ENCODE results near the gene DENND1A. TPM values are rescaled to one million over a fixed set of nuclear protein-coding genes. Genes with fewer than 3 reads are reported as not detected.
A peak's percentile ranks its signal among the peaks of the same experiment; 100 is the strongest.
"Not testable (repeated sequence)": the region's sequence is repeated elsewhere in the genome, so short reads cannot be mapped to it uniquely, and the experiment has no call there.

The DENND1A gene
- total and polyA plus RNA-seq, 2 donors from 2014 or later, result 16.3 to 19.6 TPM

DNA sequence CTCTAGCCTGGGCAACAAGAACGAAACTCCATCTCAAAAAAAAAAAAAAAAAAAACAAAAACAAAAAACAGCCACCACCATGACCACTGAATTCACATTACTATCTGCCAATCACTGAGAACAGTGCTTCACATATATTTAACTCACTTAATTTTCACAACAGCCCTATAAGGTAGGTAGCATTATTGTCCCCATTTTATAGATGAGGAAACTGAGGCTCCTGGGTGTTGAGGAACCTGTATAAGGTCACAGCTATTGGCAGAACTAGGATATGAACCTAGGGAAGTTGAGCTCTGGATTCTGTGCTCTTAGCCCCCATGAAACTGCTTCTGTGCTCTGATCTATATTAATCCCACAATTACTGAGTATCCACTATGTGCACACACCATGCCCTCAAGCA, 290.2 kb downstream of the DENND1A start:
- FAIRE-seq (no peak), DNase-seq (no peak)
- H3K4me3 ChIP-seq (ENCODE audit: low read length in 3 of 3), result no peak overlapping the region
- no peak for TF ChIP-seq CTCF (IDR thresholded peaks at IDR 0.05; ENCODE audit: borderline replicate concordance, extremely low read depth, insufficient read depth)
- H3K9me3 ChIP-seq (ENCODE audit: control insufficient read depth in 2 of 3, insufficient read depth in 1 of 3, low read length in 3 of 3), result no peaks in the 10 kb centered on the region
- H3K36me3 ChIP-seq (ENCODE audit: control insufficient read depth in 2 of 3, insufficient read depth in 3 of 3, low read length in 3 of 3), result no peaks in the 10 kb centered on the region
- intact Hi-C loops (cut with DNase I), result no loop called here
- H3K4me1 ChIP-seq (ENCODE audit: control insufficient read depth in 2 of 3, insufficient read depth in 2 of 3, low read depth in 1 of 3, low read length in 3 of 3), result peaks cover 0 to 7% (median 6%) of the 10 kb centered on the region in 3 donors
- no peak overlapping the region for H3K9ac ChIP-seq (ENCODE audit: low read length in 3 of 3)
- no peaks in the 10 kb centered on the region for H3K27me3 ChIP-seq (ENCODE audit: control insufficient read depth, insufficient read depth, low read length)
- H3K27ac ChIP-seq (ENCODE audit: low read depth in 2 of 2, low read length in 2 of 2), result no peak overlapping the region

DNA sequence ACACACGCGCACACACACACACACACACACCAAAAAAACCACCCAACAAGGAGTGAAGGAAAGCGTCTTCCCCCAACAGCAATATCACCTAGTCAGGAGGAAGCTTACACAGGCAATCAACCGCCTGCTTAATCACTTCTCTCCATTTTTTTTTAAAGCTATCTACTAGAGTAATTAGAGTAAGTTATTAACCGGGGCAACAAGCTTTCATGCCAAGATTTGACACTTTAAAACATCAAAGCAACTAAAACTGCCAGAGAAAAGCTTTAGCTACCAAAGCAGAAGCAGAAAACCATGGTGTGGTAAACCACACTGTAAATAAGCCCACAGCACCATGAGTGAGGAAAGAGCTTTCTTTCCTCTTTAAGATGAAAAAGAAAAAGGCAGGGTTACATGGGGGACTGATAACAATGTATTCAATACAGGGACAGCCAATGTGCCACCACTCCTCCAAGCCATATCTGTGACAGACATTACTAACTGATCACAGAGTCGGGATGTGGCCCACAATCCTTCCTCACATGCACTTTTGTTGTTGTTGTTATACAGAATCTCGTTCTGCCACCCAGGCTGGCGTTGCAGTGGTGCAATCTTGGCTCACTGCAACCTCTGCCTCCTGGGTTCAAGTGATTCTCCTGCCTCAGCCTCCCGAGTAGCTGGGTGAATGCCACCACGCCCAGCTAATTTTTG, 291.8 kb downstream of the DENND1A start:
- Histone ChIP-seq H3K27ac (ENCODE audit: low read depth in 2 of 2, low read length in 2 of 2) (no peak overlapping the region), H3K9me3 (ENCODE audit: control insufficient read depth in 2 of 3, insufficient read depth in 1 of 3, low read length in 3 of 3) (no peaks in the 10 kb centered on the region), H3K27me3 (ENCODE audit: control insufficient read depth, insufficient read depth, low read length) (no peaks in the 10 kb centered on the region), H3K4me1 (ENCODE audit: control insufficient read depth in 2 of 3, insufficient read depth in 2 of 3, low read depth in 1 of 3, low read length in 3 of 3) (peaks cover 0 to 7% (median 6%) of the 10 kb centered on the region in 3 donors), H3K9ac (ENCODE audit: low read length in 3 of 3) (peak overlapping the region in 1 of 3 donors; percentile 63), H3K4me3 (ENCODE audit: low read length in 3 of 3) (peak overlapping the region; percentile 35 to 53 (median 36)), H3K36me3 (ENCODE audit: control insufficient read depth in 2 of 3, insufficient read depth in 3 of 3, low read length in 3 of 3) (no peaks in the 10 kb centered on the region)
- no peak for TF ChIP-seq CTCF (IDR thresholded peaks at IDR 0.05; ENCODE audit: borderline replicate concordance, extremely low read depth, insufficient read depth)
- DNase-seq (peak in 1 of 5 donors; percentile 31), FAIRE-seq (no peak)
- intact Hi-C loops (cut with DNase I), result no loop called here

- no peaks in the 10 kb centered on the region for H3K27me3 ChIP-seq (ENCODE audit: control insufficient read depth, insufficient read depth, low read length)
- intact Hi-C loops (cut with DNase I), result no loop called here
- FAIRE-seq (no peak), DNase-seq (peak in 1 of 5 donors; percentile 24)
- no peaks in the 10 kb centered on the region for H3K36me3 ChIP-seq (ENCODE audit: control insufficient read depth in 2 of 3, insufficient read depth in 3 of 3, low read length in 3 of 3)
- H3K27ac ChIP-seq (ENCODE audit: low read depth in 2 of 2, low read length in 2 of 2), result no peak overlapping the region
- H3K4me3 ChIP-seq (ENCODE audit: low read length in 3 of 3), result peak overlapping the region; percentile 35 to 53 (median 36)
- H3K9me3 ChIP-seq (ENCODE audit: control insufficient read depth in 2 of 3, insufficient read depth in 1 of 3, low read length in 3 of 3), result no peaks in the 10 kb centered on the region
- H3K4me1 ChIP-seq (ENCODE audit: control insufficient read depth in 2 of 3, insufficient read depth in 2 of 3, low read depth in 1 of 3, low read length in 3 of 3), result peaks cover 0 to 7% (median 2%) of the 10 kb centered on the region in 3 donors
- no peak for TF ChIP-seq CTCF (IDR thresholded peaks at IDR 0.05; ENCODE audit: borderline replicate concordance, extremely low read depth, insufficient read depth)
- H3K9ac ChIP-seq (ENCODE audit: low read length in 3 of 3), result peak overlapping the region in 1 of 3 donors; percentile 63
Observed at GRCh38 chr9:123637606-123637944, 292.4 kb downstream of the DENND1A start.

DNA sequence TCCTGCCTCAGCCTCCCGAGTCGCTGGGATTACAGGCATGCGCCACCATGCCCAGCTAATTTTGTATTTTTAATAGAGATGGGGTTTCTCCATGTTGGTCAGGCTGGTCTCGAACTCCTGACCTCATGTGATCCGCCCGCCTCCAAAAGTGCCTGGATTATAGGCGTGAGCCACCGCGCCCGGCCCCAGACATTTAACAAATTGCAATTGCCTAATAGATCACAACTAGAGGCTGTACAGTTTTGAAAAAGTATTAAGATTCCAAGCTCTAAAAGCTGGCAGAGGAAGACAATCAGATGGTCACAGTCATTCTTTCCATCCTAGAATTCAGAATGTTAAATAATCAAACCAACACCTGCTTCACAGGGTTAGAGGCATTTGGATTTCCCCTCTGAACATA, 293.1 kb downstream of the DENND1A start:
- FAIRE-seq; DNase-seq; H3K36me3 ChIP-seq (ENCODE audit: control insufficient read depth in 2 of 3, insufficient read depth in 3 of 3, low read length in 3 of 3); H3K4me1 ChIP-seq (ENCODE audit: control insufficient read depth in 2 of 3, insufficient read depth in 2 of 3, low read depth in 1 of 3, low read length in 3 of 3); H3K27ac ChIP-seq (ENCODE audit: low read depth in 2 of 2, low read length in 2 of 2); H3K9me3 ChIP-seq (ENCODE audit: control insufficient read depth in 2 of 3, insufficient read depth in 1 of 3, low read length in 3 of 3); H3K27me3 ChIP-seq (ENCODE audit: control insufficient read depth, insufficient read depth, low read length); intact Hi-C loops (cut with DNase I); H3K9ac ChIP-seq (ENCODE audit: low read length in 3 of 3); H3K4me3 ChIP-seq (ENCODE audit: low read length in 3 of 3): not testable (repeated sequence)

All from kidney (tissue), 14 donors.